ENCODE data around the gene BARHL2.

Gene BARHL2

GRCh38 chr1:90709535-90709934 lies 7.6 kb downstream of the BARHL2 start:
- DNase-seq = no peak

GRCh38 chr1:90708826-90709225 lies 8.3 kb downstream of the BARHL2 start:
- DNase-seq = no peak

GRCh38 chr1:90708236-90708786 lies 8.8 kb downstream of the BARHL2 start:
- DNase-seq = no peak

- DNase-seq = no peak
These were observed 9.8 kb downstream of the BARHL2 start for GRCh38 chr1:90707363-90707710.

- peak in 1 of 2 experiments; percentile 38 for DNase-seq
These were observed 10.4 kb downstream of the BARHL2 start for GRCh38 chr1:90706437-90707362.

GRCh38 chr1:90705956-90706355 lies 11.1 kb downstream of the BARHL2 start:
- no peak for DNase-seq

GRCh38 chr1:90704817-90705216 lies 12.3 kb downstream of the BARHL2 start:
- no peak for DNase-seq

- DNase-seq = no peak
These were observed 22.3 kb downstream of the BARHL2 start for GRCh38 chr1:90694846-90695245.

- DNase-seq = no peak
These were observed 29.4 kb downstream of the BARHL2 start for GRCh38 chr1:90687747-90688146.

- DNase-seq = no peak
These were observed 41.8 kb downstream of the BARHL2 start for GRCh38 chr1:90675161-90675847.

- peak in 1 of 2 experiments; percentile 31 for DNase-seq
These were observed 45.4 kb downstream of the BARHL2 start for GRCh38 chr1:90671741-90672140.

GRCh38 chr1:90671251-90671650 lies 45.9 kb downstream of the BARHL2 start:
- no peak for DNase-seq
